ENCODE data around the gene KRT14.

GRCh38 chr17:41534899-41535546 lies 51.7 kb downstream of the KRT14 start:
- no peak for TF ChIP-seq POLR2AphosphoS5 (IDR thresholded peaks at IDR 0.05; ENCODE audit: low read depth, low read length)
- TF ChIP-seq CTCF (IDR thresholded peaks at IDR 0.05): no peak
- TF ChIP-seq REST (IDR thresholded peaks at IDR 0.05; ENCODE audit: insufficient read depth in 1 of 2, low read depth in 2 of 2, low read length in 1 of 2): no peak
- no peak for TF ChIP-seq TCF7L2 (IDR thresholded peaks at IDR 0.05; ENCODE audit: low read depth, low read length)

Data from Panc1 (cell line).